ENCODE measurements around the gene BID. TPM values are rescaled to one million over a fixed set of nuclear protein-coding genes. Genes with fewer than 3 reads are reported as not detected.
A peak's percentile ranks its signal among the peaks of the same experiment; 100 is the strongest.
"Not testable (repeated sequence)": the region's sequence is repeated elsewhere in the genome, so short reads cannot be mapped to it uniquely, and the experiment has no call there.

Gene BID
- polyA plus RNA-seq, 2 donors, result 9.0 to 19.3 TPM

- Histone ChIP-seq H3K27me3 (ENCODE audit: control insufficient read depth in 1 of 2, insufficient read depth in 2 of 2, low read length in 2 of 2) (no peaks in the 10 kb centered on the region), H3K27ac (ENCODE audit: low read depth in 2 of 2, low read length in 1 of 2) (peak overlapping the region; percentile 24 to 36), H3K4me1 (ENCODE audit: control insufficient read depth in 2 of 2, insufficient read depth in 2 of 2, low read length in 1 of 2) (peaks cover 3 to 21% of the 10 kb centered on the region in 2 donors), H3K4me3 (ENCODE audit: low read depth in 1 of 2, low read length in 2 of 2) (peak overlapping the region; percentile 79 to 85), H3K9me3 (ENCODE audit: control insufficient read depth in 2 of 2, insufficient read depth in 1 of 2, low read depth in 1 of 2, low read length in 1 of 2) (no peaks in the 10 kb centered on the region), H3K36me3 (ENCODE audit: control insufficient read depth in 2 of 2, insufficient read depth in 2 of 2, low read length in 1 of 2) (peaks cover 0 to 2% of the 10 kb centered on the region in 2 donors)
- 2 to 4% methylated on average over 32 to 46 of the region's 47 CpGs for WGBS, 2 donors
These were observed 563 bp downstream of the BID start for GRCh38 chr22:17773606-17774205.

DNA sequence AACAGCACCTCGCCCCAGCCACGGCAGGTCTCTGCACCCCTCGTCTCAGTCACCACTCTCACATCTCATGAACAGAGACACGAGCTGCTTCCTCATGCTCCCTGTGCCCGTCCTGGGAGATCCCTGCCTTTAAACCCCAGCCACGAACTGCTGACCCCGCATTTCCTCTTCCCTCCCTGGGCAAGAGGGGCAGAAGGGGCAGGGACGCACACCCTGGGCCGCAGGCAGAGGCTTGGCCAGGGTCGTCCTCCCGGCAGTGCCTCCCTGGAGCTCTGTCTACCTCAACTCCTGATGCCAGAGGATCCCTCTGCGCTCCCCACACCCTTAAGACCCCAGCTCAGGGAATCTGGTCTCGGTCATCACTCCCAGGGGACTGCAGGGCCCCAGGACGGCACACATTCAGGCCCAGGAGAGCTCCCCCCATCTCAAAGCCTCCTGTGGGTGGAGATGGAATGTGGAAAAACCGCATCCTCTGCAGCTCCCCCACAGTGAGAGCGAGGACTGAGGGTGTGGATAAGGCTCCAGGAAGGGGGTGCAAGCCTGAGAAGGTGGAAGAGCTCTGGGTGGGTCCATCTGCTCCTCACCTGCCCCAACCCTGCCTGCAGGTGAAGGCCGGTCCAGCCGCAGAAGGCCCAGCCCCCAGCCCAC is 1.2 kb downstream of the BID start:
- H3K27me3 ChIP-seq (ENCODE audit: control insufficient read depth in 1 of 2, insufficient read depth in 2 of 2, low read length in 2 of 2), result no peaks in the 10 kb centered on the region
- peaks cover 3 to 21% of the 10 kb centered on the region in 2 donors for H3K4me1 ChIP-seq (ENCODE audit: control insufficient read depth in 2 of 2, insufficient read depth in 2 of 2, low read length in 1 of 2)
- H3K9me3 ChIP-seq (ENCODE audit: control insufficient read depth in 2 of 2, insufficient read depth in 1 of 2, low read depth in 1 of 2, low read length in 1 of 2), result no peaks in the 10 kb centered on the region
- H3K27ac ChIP-seq (ENCODE audit: low read depth in 2 of 2, low read length in 1 of 2), result no peak overlapping the region
- H3K4me3 ChIP-seq (ENCODE audit: low read depth in 1 of 2, low read length in 2 of 2), result peak overlapping the region; percentile 79 to 85
- H3K36me3 ChIP-seq (ENCODE audit: control insufficient read depth in 2 of 2, insufficient read depth in 2 of 2, low read length in 1 of 2), result peaks cover 0 to 2% of the 10 kb centered on the region in 2 donors
- 44 to 47% methylated on average over 15 to 18 of the region's 18 CpGs for WGBS, 2 donors

GRCh38 chr22:17772249-17772957 is 1.9 kb downstream of the BID start:
- peaks cover 3 to 21% of the 10 kb centered on the region in 2 donors for H3K4me1 ChIP-seq (ENCODE audit: control insufficient read depth in 2 of 2, insufficient read depth in 2 of 2, low read length in 1 of 2)
- no peak overlapping the region for H3K27ac ChIP-seq (ENCODE audit: low read depth in 2 of 2, low read length in 1 of 2)
- no peaks in the 10 kb centered on the region for H3K27me3 ChIP-seq (ENCODE audit: control insufficient read depth in 1 of 2, insufficient read depth in 2 of 2, low read length in 2 of 2)
- no peaks in the 10 kb centered on the region for H3K9me3 ChIP-seq (ENCODE audit: control insufficient read depth in 2 of 2, insufficient read depth in 1 of 2, low read depth in 1 of 2, low read length in 1 of 2)
- H3K36me3 ChIP-seq (ENCODE audit: control insufficient read depth in 2 of 2, insufficient read depth in 2 of 2, low read length in 1 of 2), result peaks cover 0 to 2% of the 10 kb centered on the region in 2 donors
- no peak overlapping the region for H3K4me3 ChIP-seq (ENCODE audit: low read depth in 1 of 2, low read length in 2 of 2)
- 70 to 72% methylated on average over 21 of the region's 21 CpGs for WGBS, 2 donors

GRCh38 chr22:17770180-17771077 is 3.8 kb downstream of the BID start:
- 88 to 89% methylated on average over 19 of the region's 19 CpGs for WGBS, 2 donors

GRCh38 chr22:17769716-17770082 is 4.6 kb downstream of the BID start:
- no peaks in the 10 kb centered on the region for H3K9me3 ChIP-seq (ENCODE audit: control insufficient read depth in 2 of 2, insufficient read depth in 1 of 2, low read depth in 1 of 2, low read length in 1 of 2)
- no peaks in the 10 kb centered on the region for H3K27me3 ChIP-seq (ENCODE audit: control insufficient read depth in 1 of 2, insufficient read depth in 2 of 2, low read length in 2 of 2)
- 72 to 74% methylated on average over 9 of the region's 9 CpGs for WGBS, 2 donors
- no peak overlapping the region for H3K4me3 ChIP-seq (ENCODE audit: low read depth in 1 of 2, low read length in 2 of 2)
- H3K4me1 ChIP-seq (ENCODE audit: control insufficient read depth in 2 of 2, insufficient read depth in 2 of 2, low read length in 1 of 2), result peaks cover 3 to 21% of the 10 kb centered on the region in 2 donors
- H3K27ac ChIP-seq (ENCODE audit: low read depth in 2 of 2, low read length in 1 of 2), result no peak overlapping the region
- H3K36me3 ChIP-seq (ENCODE audit: control insufficient read depth in 2 of 2, insufficient read depth in 2 of 2, low read length in 1 of 2), result peaks cover 0 to 2% of the 10 kb centered on the region in 2 donors

More at GRCh38 chr22:17770180-17771077, 3.8 kb downstream of the BID start:
- Histone ChIP-seq H3K9me3 (ENCODE audit: control insufficient read depth in 2 of 2, insufficient read depth in 1 of 2, low read depth in 1 of 2, low read length in 1 of 2) (no peaks in the 10 kb centered on the region), H3K27ac (ENCODE audit: low read depth in 2 of 2, low read length in 1 of 2) (no peak overlapping the region), H3K4me1 (ENCODE audit: control insufficient read depth in 2 of 2, insufficient read depth in 2 of 2, low read length in 1 of 2) (peaks cover 3 to 21% of the 10 kb centered on the region in 2 donors), H3K36me3 (ENCODE audit: control insufficient read depth in 2 of 2, insufficient read depth in 2 of 2, low read length in 1 of 2) (peaks cover 0 to 2% of the 10 kb centered on the region in 2 donors), H3K4me3 (ENCODE audit: low read depth in 1 of 2, low read length in 2 of 2) (no peak overlapping the region), H3K27me3 (ENCODE audit: control insufficient read depth in 1 of 2, insufficient read depth in 2 of 2, low read length in 2 of 2) (no peaks in the 10 kb centered on the region)

- H3K4me3 ChIP-seq (ENCODE audit: low read depth in 1 of 2, low read length in 2 of 2), result no peak overlapping the region
- H3K27ac ChIP-seq (ENCODE audit: low read depth in 2 of 2, low read length in 1 of 2), result no peak overlapping the region
- no peaks in the 10 kb centered on the region for H3K27me3 ChIP-seq (ENCODE audit: control insufficient read depth in 1 of 2, insufficient read depth in 2 of 2, low read length in 2 of 2)
These were observed 5.1 kb downstream of the BID start for GRCh38 chr22:17769013-17769715.

DNA sequence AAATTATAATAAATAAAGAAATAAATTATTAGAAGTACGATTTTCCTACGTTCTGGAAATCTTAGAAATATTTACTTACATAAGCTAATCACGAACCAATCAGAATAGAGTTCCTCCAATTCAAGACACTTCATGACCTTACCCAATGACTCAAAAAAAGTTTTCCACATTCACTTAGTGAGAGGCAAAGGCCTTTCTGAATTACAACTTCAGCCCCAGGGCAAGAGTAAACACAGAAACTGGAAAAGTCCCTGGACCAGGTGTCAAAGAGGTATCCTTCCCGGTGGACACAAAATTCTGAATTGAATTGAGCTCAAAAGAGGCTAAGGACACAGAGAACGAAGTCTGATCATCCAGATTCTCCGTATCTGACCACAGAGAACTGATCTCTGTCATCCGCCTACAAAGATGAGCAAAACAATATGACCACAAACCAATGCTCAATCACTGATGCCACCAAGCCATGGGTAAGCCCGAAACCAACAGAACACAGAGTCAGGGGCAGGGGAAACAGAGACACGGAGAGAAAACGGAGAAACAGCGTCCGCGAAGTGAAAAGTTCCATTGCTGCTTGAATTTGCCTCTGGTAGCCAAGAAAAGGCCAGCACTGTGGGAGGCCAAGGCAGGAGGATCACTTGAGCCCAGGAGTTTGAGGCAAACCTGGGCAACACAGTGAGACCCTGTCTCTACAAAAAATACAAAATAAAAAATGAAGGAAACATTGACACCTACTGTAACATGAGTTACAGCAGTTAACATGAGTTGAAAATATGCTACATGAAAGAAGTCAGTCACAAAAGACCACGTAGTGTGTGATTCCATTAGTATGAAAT is 6.8 kb downstream of the BID start:
- Histone ChIP-seq H3K9me3 (ENCODE audit: control insufficient read depth in 2 of 2, insufficient read depth in 1 of 2, low read depth in 1 of 2, low read length in 1 of 2) (no peaks in the 10 kb centered on the region), H3K27ac (ENCODE audit: low read depth in 2 of 2, low read length in 1 of 2) (no peak overlapping the region), H3K4me1 (ENCODE audit: control insufficient read depth in 2 of 2, insufficient read depth in 2 of 2, low read length in 1 of 2) (peaks cover 0 to 10% of the 10 kb centered on the region in 2 donors), H3K4me3 (ENCODE audit: low read depth in 1 of 2, low read length in 2 of 2) (no peak overlapping the region), H3K36me3 (ENCODE audit: control insufficient read depth in 2 of 2, insufficient read depth in 2 of 2, low read length in 1 of 2) (peaks cover 0 to 2% of the 10 kb centered on the region in 2 donors), H3K27me3 (ENCODE audit: control insufficient read depth in 1 of 2, insufficient read depth in 2 of 2, low read length in 2 of 2) (no peaks in the 10 kb centered on the region)
- WGBS, 2 donors, result 74 to 82% methylated on average over 14 of the region's 14 CpGs

More at GRCh38 chr22:17769013-17769715, 5.1 kb downstream of the BID start:
- no peaks in the 10 kb centered on the region for H3K9me3 ChIP-seq (ENCODE audit: control insufficient read depth in 2 of 2, insufficient read depth in 1 of 2, low read depth in 1 of 2, low read length in 1 of 2)
- WGBS, 2 donors, result 77 to 88% methylated on average over 14 of the region's 14 CpGs
- H3K4me1 ChIP-seq (ENCODE audit: control insufficient read depth in 2 of 2, insufficient read depth in 2 of 2, low read length in 1 of 2), result peaks cover 3 to 21% of the 10 kb centered on the region in 2 donors
- peaks cover 0 to 2% of the 10 kb centered on the region in 2 donors for H3K36me3 ChIP-seq (ENCODE audit: control insufficient read depth in 2 of 2, insufficient read depth in 2 of 2, low read length in 1 of 2)

DNA sequence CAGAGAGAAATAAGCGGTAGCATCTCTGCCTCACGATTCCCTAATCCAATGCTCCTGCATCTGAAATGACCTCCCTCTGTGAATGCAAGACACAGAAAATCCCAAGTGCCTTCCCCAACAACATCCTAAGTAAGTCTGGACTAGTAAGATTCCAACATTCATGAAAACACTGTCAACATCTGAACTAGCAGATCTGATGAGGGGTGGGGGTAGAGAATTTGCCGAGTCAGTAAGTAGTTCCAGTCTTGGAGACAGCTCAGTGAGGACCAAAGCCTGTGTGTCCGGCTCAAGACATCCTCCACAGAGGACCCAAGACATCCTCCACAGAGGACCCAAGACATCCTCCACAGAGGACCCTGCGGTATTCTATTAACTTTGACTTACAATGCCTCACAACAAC is 9.4 kb downstream of the BID start:
- not testable (repeated sequence) for H3K36me3 ChIP-seq (ENCODE audit: control insufficient read depth in 2 of 2, insufficient read depth in 2 of 2, low read length in 1 of 2); H3K9me3 ChIP-seq (ENCODE audit: control insufficient read depth in 2 of 2, insufficient read depth in 1 of 2, low read depth in 1 of 2, low read length in 1 of 2); H3K27me3 ChIP-seq (ENCODE audit: control insufficient read depth in 1 of 2, insufficient read depth in 2 of 2, low read length in 2 of 2); H3K4me3 ChIP-seq (ENCODE audit: low read depth in 1 of 2, low read length in 2 of 2); H3K27ac ChIP-seq (ENCODE audit: low read depth in 2 of 2, low read length in 1 of 2); H3K4me1 ChIP-seq (ENCODE audit: control insufficient read depth in 2 of 2, insufficient read depth in 2 of 2, low read length in 1 of 2)
- WGBS, 2 donors, result 90 to 95% methylated on average over 5 of the region's 5 CpGs

All from esophagus (tissue), 2 donors.